Camera-type eye (tissue), 1 donor: ENCODE measurements around the gene TRAPPC2. TPM values are rescaled to one million over a fixed set of nuclear protein-coding genes. Genes with fewer than 3 reads are reported as not detected.

Experiments used
- total RNA-seq: library from RNA; depleted of rRNA; stranded (reverse); fragments of >200 nt; gene quantifications from one replicate; pipeline ENCODE4 v1.2.3, GENCODE V29; 2014

Gene TRAPPC2
- total RNA-seq = 43.7 TPM

DNA sequence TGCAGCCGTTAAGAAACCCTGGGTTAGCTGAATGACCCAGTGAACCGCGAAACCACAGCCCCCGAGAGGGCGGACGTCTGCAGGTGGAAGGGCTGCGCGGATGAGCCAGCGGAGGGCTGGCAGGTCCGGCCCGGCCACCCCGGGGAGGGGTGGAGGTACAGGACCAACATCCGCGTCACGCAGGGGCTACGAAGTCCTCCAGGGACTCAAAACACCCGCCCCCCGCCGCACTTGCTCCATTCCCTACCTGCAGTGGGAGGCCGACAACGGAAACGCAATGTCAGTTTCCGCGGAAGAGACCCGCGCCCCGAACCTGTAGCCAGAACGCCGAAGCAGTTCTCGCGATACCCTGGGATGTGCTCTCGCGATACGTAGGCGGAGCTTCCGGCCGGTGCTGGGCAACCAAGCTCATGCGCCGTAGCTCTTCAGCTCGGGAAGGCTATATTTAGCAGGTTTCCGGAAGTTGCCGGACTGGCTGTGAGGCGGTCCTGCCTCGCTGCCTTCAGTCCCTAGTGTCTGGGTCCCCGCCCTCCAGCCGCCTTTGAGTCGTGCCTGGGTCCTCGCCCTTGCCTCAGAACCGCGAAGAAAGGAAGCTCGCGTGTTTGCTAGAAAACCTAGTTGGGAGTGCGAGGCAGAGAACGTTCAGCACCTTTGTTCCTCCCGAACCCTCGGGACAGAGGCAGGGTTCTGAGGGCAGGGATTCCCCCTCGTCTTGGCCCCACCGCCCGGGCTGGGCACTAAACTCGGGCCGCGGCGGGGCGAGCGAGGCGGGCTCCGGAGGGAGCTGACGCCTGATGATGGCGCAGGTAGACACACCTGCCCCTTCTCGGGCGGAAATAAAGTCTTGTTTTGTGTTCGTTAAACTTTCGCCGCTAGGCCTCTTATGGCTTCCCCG, at the start of gene TRAPPC2, which contains the start of gene OFD1:
Gene TRAPPC2 (minus strand): TSS at position 343 of the 895 bp plus-strand sequence. CDS start 14,657 bp downstream, outside the sequence.
Gene OFD1 (plus strand): TSS at position 471 of the 895 bp plus-strand sequence. CDS start 324 bp downstream, at position 795.

GRCh38 chrX:13688958-13689740, 45.3 kb downstream of the TRAPPC2 start, which contains the start of gene RAB9A:
Gene RAB9A, plus strand, starts transcription at chrX:13689128. Its CDS starts 19,619 bp downstream, at chrX:13708747.

Other genes starting within 250 kb of the TRAPPC2 start
- 75.3 TPM for gene EGFL6, start 165.0 kb downstream of the TRAPPC2 start, total RNA-seq
- 10.4 TPM for gene TCEANC, start 81.5 kb downstream of the TRAPPC2 start, total RNA-seq
- gene RAB9A, start 45.5 kb downstream of the TRAPPC2 start, total RNA-seq = 45.1 TPM
- 49.0 TPM for gene OFD1, start 128 bp upstream of the TRAPPC2 start, total RNA-seq
- gene GPM6B, start 82.5 kb upstream of the TRAPPC2 start, total RNA-seq = 321 TPM